ENCODE data around the gene SLC1A2. TPM values are rescaled to one million over a fixed set of nuclear protein-coding genes. Genes with fewer than 3 reads are reported as not detected.

Gene SLC1A2
- total RNA-seq, 2 donors from 2014 or later: 0.10 to 0.13 TPM

DNA sequence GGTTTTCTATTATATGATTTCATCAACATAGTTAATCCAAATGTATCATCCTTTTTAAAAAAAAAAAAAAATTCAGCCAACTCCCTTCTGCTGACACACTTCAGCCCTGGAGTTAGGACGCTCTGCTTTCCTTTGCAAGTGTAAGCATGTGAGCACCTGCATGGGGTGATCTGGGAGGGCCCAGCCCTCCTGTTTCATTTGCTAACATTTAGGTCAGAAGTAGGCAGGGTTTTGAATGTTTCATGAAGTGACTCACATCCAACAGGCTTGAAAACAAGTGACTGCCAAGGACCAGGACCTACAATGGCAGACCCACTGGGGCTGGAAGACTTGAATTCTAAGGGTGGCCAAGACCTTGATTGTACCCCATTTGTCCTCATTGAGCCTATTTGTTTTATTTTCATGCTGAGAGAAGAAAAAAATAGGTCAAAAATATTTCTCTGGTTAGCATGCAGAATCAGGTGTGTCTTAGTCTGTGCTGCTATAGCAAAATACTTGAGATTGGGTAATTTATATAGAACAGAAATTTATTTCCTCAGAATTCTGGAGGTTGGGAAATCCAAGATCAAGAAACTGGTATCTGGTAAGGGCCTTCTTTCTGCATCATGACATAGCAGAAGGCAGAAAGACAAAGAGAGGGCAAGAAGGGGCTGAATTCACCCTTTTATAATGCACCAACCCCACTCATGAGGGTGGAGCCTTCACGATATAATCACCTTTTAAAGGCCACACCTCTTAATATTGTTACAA lies 142.8 kb downstream of the SLC1A2 start:
- no peak overlapping the region for H3K9ac ChIP-seq (ENCODE audit: low read depth in 2 of 2, low read length in 2 of 2)
- intact Hi-C loops (cut with DNase I): no loop called here
- no peaks in the 10 kb centered on the region for H3K36me3 ChIP-seq
- no peaks in the 10 kb centered on the region for H3K9me3 ChIP-seq
- TF ChIP-seq, protein P1, sequence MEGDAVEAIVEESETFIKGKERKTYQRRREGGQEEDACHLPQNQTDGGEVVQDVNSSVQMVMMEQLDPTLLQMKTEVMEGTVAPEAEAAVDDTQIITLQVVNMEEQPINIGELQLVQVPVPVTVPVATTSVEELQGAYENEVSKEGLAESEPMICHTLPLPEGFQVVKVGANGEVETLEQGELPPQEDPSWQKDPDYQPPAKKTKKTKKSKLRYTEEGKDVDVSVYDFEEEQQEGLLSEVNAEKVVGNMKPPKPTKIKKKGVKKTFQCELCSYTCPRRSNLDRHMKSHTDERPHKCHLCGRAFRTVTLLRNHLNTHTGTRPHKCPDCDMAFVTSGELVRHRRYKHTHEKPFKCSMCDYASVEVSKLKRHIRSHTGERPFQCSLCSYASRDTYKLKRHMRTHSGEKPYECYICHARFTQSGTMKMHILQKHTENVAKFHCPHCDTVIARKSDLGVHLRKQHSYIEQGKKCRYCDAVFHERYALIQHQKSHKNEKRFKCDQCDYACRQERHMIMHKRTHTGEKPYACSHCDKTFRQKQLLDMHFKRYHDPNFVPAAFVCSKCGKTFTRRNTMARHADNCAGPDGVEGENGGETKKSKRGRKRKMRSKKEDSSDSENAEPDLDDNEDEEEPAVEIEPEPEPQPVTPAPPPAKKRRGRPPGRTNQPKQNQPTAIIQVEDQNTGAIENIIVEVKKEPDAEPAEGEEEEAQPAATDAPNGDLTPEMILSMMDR (IDR thresholded peaks at IDR 0.05): no peak
- H3K4me1 ChIP-seq: no peaks in the 10 kb centered on the region
- no peak overlapping the region for H3K27ac ChIP-seq
- DNase-seq: no peak
- no peaks in the 10 kb centered on the region for H3K27me3 ChIP-seq
- no peak overlapping the region for H3K4me3 ChIP-seq

DNA sequence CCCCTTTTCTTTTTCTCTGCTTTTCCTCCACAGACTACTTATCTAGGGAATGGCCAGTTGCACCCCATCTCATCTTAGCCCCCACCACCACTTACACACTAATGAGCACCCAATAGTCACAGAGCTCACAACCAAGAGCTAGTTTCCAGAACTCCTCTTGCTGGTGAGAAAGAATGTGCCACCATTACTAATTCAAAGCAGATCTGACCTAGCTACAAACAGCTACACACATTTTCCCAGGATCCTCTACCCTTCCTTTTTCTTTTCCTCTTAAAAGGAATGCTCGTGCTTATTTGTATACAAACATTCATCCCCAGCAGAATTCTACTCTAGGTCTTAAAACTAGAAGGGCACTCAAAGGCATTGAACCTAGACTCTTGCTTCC lies 143.6 kb downstream of the SLC1A2 start:
- TF ChIP-seq, protein P1 (IDR thresholded peaks at IDR 0.05): no peak
- DNase-seq: no peak
- no peaks in the 10 kb centered on the region for H3K9me3 ChIP-seq
- no peaks in the 10 kb centered on the region for H3K27me3 ChIP-seq
- H3K27ac ChIP-seq: no peak overlapping the region
- no peaks in the 10 kb centered on the region for H3K4me1 ChIP-seq
- intact Hi-C loops (cut with DNase I): no loop called here
- H3K9ac ChIP-seq (ENCODE audit: low read depth in 2 of 2, low read length in 2 of 2): no peak overlapping the region
- no peak overlapping the region for H3K4me3 ChIP-seq
- H3K36me3 ChIP-seq: no peaks in the 10 kb centered on the region

DNA sequence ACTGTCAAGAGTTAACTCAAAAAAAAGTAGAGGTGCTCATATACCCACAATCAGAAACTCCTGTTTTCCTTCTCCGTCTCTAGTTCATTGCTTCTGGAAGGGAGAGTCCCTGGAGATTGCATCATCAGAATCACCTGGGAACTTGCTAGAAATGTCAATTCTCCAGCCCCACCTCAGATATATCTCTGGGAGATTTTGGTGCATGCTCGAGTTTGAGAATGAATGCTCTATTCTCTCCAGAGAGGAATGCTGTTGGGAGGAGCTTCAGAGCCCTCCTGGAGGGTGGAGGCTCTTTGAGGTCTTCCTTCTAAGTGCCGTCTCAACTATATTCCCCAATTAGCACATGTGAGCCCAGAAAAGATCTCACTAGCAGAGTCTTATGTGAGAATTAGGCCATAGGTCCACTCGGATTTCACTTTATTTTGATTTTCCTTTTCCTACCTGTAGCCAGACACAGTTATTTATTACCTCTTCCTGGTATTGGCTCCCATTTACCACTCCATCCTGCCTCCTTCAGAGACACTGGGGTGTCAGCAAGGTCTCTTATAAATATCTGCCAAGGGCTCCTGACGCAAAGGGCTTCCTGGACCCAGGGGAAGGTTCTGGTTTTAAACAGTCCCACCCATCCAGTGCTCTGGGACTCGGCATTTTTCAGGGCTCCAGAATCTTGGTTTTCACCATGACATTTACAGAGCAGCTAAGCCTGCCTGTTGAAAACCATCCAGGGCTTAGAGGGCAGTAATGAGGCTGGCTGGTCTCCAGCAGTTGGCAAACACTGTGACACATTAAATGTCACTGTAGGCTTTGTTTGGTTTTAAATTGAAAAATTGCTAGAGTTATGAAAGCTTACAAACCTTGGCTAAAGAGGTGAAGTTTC lies 144.2 kb downstream of the SLC1A2 start:
- TF ChIP-seq, protein P1 (IDR thresholded peaks at IDR 0.05): no peak
- peak; percentile 57 for DNase-seq
- Histone ChIP-seq H3K27ac (no peak overlapping the region), H3K4me1 (no peaks in the 10 kb centered on the region), H3K9me3 (no peaks in the 10 kb centered on the region), H3K36me3 (no peaks in the 10 kb centered on the region), H3K9ac (ENCODE audit: low read depth in 2 of 2, low read length in 2 of 2) (no peak overlapping the region), H3K4me3 (no peak overlapping the region), H3K27me3 (no peaks in the 10 kb centered on the region)
- intact Hi-C loops (cut with DNase I): no loop called here

DNA sequence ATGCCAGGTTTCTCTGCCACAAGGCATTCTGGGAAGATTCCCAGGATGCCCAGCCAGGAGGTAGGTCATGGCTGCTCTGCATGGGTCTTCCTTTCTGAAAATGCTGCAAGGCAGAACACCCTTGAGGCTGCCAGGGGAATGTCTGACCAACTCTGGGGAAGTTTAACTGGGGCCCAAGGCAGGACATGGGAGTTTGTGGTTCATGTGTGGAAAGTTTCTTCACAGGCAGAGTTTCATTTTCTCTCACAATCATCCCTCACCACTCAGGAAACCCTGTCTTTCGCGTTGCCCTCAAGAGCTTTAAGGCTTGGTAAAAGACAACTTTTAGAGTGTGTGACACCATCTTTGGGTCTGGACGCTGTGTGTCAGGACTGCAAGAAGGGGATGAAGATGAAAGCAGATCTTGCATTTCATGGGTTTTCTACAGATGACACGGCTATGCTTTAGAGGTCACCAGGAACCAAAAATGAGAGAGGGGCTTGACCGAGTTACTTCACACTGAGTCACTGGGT lies 146.9 kb downstream of the SLC1A2 start:
- H3K9me3 ChIP-seq: no peaks in the 10 kb centered on the region
- H3K36me3 ChIP-seq: no peaks in the 10 kb centered on the region
- H3K27me3 ChIP-seq: no peaks in the 10 kb centered on the region
- no peak overlapping the region for H3K9ac ChIP-seq (ENCODE audit: low read depth in 2 of 2, low read length in 2 of 2)
- intact Hi-C loops (cut with DNase I): no loop called here
- no peaks in the 10 kb centered on the region for H3K4me1 ChIP-seq
- TF ChIP-seq, protein P1 (IDR thresholded peaks at IDR 0.05): no peak
- no peak for DNase-seq
- H3K27ac ChIP-seq: no peak overlapping the region
- H3K4me3 ChIP-seq: no peak overlapping the region

DNA sequence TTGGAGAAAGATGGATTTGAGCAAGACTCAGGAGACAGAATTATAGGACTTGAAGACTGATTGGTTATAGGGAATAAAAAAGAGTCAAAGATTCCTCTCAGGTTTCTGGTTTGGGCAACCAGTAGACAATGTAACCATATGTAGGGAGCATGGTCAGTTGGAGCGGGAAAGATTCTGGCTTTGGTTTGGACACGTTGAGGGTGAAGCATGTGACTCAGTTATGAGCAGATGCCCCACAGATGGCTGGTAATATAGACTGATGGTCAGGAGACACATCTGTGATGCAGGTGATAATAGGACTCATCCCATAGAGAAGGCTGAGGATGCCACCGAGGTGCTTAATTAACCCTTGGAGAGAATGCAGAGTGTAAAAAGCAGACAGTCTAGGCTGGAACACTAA lies 148.3 kb downstream of the SLC1A2 start:
- intact Hi-C loops (cut with DNase I): no loop called here
- Histone ChIP-seq H3K9ac (ENCODE audit: low read depth in 2 of 2, low read length in 2 of 2) (no peak overlapping the region), H3K27ac (no peak overlapping the region)

More for the DNA sequence above, 148.3 kb downstream of the SLC1A2 start:
- TF ChIP-seq, protein P1 (IDR thresholded peaks at IDR 0.05): no peak
- Histone ChIP-seq H3K36me3 (no peaks in the 10 kb centered on the region), H3K27me3 (no peaks in the 10 kb centered on the region), H3K9me3 (no peaks in the 10 kb centered on the region), H3K4me1 (no peaks in the 10 kb centered on the region), H3K4me3 (no peak overlapping the region)
- no peak for DNase-seq
